Measurements from ENCODE around the gene DTX2.
"Not testable (repeated sequence)": the region's sequence is repeated elsewhere in the genome, so short reads cannot be mapped to it uniquely, and the experiment has no call there.

The DTX2 gene

GRCh38 chr7:76461464-76462101 lies at the start of gene DTX2:
TSS of gene DTX2 (plus strand) at chr7:76461709. CDS start at chr7:76480510, 18,801 bp downstream.
- not testable (repeated sequence) for DNase-seq

DNA sequence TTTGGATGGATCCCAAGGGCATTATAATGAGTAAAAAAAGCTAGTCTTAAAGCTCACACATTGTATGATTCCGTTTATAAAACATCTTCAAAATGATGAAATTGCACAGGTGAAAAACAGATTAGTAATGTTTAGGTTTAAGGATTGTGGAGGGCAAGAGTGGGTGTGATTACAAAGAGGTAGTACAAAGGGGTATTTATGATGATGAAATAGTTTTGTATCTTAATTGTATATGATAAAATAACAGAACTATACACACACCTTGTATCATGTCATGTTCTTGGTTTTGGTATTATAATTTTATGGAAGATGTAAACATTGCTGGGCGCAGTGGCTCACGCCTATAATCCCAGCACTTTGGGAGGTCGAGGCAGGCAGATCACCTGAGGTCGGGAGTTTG lies 49.3 kb upstream of the DTX2 start:
- no peak for DNase-seq

DNA sequence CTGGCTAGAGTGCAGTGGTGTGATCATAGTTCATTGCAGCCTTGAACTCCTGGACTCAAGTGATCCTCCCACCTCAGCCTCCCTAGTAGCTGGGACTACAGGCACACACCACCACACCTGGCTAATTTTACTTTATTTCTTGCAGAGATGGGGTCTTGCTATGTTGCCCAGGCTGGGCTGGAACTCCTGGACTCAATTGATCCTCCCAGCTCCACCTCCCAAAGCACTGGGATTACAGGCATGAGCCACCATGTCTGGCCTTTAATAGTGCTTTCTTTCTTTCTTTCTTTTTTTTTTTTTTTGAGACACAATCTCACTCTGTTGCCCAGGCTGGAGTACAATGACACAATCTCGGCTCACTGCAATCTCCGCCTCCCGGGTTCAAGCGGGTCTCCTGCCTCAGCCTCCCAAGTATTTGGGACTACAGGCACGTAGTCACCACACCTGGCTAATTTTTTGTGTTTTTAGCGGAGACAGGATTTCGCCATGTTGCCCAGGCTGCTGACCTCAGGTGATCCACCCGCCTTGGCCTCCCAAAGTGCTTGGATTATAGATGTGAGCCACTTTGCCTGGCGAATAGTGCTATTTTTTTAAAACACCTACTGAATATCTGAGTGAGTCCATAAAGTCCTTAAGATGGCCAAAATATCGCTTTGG lies 43.7 kb upstream of the DTX2 start:
- DNase-seq = not testable (repeated sequence)

- not testable (repeated sequence) for DNase-seq
These were observed 40.4 kb upstream of the DTX2 start for GRCh38 chr7:76421097-76421496.

GRCh38 chr7:76423666-76424412 lies 37.7 kb upstream of the DTX2 start:
- no peak for DNase-seq

- no peak for DNase-seq
These were observed 36.9 kb upstream of the DTX2 start, which contains the start of gene ZP3 for GRCh38 chr7:76424413-76425111. TSS of gene ZP3 (plus strand) at chr7:76424950. CDS start at chr7:76424965, 15 bp downstream.

GRCh38 chr7:76425156-76425555 lies 36.4 kb upstream of the DTX2 start:
- no peak for DNase-seq

GRCh38 chr7:76425558-76425957 lies 36.0 kb upstream of the DTX2 start:
- not testable (repeated sequence) for DNase-seq

DNA sequence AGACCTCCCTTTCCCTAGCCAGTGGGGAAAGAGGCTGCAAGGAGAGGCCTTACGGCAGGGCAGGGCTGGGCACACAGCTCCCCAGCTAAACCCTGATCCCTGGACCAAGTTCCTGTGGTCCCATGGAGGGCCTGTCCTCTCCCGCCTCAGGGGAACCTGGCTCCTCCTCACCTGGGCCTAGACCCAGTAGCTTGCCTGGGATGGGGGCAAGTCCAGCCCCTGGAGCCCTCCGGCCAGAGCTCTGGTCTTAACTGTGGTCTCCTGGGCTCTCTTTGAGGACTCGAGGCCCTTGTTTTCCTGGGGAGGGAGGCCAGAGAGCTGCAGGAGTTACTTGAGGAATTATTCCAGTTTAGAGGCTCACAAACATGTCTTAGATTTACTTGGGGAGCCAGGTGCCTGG lies 35.3 kb upstream of the DTX2 start:
- no peak for DNase-seq

DNA sequence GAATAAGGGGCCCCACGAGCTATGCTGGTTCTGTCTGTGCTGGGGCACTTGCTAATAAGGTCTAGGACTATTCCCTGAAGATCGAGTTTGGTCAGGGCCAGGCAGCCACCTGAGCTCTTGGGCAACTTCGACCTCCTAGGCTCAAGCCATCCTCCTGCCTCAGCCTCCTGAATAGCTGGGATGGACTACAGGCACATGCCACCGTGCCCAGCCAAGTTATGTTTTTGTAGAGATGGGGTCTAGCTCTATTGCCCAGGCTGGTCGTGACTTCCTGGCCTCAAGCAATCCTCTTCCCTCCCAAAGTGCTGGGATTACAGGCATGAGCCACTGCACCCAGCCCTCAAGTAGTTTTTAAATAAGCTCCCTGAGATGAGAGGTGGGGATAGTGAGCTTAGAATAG lies 33.9 kb upstream of the DTX2 start:
- DNase-seq = no peak

DNA sequence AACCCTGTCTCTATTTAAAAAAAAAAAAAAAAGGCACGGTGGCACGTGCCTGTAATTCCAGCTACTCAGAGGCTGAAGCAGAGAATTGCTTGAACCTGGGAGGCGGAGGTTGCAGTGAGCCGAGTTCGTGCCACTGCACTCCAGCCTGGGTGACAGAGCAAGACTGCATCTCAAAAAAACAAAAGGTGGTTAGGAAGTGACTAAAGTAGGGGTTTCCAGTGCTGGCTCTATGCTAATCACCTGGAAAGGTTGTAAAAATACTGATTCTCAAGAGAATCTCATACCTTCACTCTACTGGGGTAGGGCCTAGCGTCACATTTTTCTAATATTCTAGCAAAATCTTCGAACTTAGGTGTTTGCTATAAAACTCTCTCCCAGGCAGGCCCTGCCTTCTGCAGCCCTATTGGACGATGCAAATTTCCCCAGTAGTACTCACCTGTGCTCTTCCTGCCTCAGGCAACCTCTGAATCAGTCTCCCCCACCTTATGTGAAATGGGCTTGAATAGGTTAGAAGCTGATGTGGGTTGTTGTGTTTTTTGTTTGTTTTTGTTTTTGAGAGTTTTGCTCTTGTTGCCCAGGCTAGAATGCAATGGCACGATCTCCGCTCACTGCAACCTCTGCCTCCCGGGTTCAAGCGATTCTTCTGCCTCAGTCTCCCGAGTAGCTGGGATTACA lies 33.2 kb upstream of the DTX2 start:
- DNase-seq = no peak

DNA sequence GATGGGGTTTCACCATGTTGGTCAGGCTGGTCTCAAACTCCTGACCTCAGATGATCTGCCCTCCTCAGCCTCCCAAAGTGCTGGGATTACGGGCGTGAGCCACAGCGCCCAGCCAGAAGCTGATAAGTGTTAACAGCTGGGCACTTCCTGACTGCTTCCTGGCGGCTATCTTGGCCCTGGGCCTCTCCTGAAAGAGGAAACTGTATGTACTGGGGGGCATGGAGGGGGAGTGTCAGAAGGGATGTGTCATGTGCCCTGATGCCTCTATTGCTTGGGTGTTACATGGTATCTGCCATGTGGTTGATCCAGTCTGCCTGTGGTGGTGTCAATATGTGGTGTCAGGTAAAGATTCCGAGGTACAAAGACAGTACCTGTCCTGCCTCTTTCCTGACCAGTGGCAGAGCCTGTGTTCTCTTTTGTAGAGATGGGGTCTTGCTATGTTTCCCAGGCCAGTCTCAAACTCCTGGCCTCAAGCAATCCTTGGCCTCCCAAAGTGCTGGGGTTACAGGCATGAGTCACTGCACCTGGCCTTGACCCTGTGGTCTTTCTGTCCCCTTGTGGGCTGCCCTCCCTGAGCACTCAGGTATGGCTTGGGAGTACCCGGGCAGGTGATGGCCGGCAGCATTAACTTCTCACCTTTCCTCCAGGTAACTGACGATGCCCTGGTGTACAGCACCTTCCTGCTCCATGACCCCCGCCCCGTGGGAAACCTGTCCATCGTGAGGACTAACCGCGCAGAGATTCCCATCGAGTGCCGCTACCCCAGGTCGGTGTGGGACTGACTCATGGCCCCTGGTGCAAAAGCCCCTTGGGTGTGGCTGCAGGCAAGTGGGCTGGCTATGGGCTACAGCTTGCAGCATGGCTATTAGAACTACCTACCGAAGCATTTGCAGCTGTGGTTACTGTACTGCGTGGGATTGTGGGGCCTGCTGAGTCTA lies 32.4 kb upstream of the DTX2 start:
- DNase-seq = no peak

DNA sequence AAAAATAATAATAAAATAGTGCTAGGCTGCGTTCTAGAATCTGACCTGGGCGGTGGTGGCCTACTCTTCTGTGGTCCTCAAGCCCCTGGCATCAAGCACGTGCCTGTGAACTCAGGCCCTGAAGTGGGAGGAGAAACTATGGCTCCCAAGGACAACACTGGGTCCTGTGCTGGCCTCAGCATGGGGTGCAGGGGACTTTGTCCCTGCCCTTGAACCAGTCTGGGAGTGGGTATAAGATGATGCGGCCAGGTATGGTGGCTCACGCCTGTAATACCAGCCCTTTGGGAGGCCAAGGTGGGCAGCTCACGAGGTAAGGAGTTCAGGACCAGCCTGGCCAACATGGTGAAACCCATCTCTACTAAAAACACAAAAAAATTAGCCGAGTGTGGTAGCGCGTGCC lies 31.3 kb upstream of the DTX2 start:
- no peak for DNase-seq

GRCh38 chr7:76430836-76431235 lies 30.7 kb upstream of the DTX2 start:
- no peak for DNase-seq

DNA sequence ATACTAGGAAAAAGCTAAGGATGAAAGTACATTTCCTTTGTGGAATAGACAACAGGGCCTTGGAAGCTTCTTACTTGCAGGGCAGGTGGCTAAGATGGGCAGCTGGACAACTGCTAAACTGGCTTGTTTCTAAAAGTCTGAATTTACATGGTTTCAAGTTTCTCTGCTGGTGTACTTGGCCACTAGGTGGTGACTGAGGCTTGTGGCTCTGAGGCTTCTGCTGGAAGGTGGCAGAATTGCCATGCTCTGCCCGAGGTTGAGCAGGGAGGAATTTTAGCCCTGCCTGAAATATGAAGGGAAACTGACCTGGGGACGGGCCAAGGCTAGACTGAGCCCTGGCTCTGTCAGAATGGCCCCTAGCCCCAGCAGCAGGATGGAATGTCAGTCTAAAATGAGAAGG lies 23.6 kb upstream of the DTX2 start:
- not testable (repeated sequence) for DNase-seq

GRCh38 chr7:76439120-76439888 lies 22.2 kb upstream of the DTX2 start:
- not testable (repeated sequence) for DNase-seq

GRCh38 chr7:76440404-76440803 lies 21.1 kb upstream of the DTX2 start:
- not testable (repeated sequence) for DNase-seq

- DNase-seq = not testable (repeated sequence)
These were observed 19.7 kb upstream of the DTX2 start for GRCh38 chr7:76441792-76442191.

DNA sequence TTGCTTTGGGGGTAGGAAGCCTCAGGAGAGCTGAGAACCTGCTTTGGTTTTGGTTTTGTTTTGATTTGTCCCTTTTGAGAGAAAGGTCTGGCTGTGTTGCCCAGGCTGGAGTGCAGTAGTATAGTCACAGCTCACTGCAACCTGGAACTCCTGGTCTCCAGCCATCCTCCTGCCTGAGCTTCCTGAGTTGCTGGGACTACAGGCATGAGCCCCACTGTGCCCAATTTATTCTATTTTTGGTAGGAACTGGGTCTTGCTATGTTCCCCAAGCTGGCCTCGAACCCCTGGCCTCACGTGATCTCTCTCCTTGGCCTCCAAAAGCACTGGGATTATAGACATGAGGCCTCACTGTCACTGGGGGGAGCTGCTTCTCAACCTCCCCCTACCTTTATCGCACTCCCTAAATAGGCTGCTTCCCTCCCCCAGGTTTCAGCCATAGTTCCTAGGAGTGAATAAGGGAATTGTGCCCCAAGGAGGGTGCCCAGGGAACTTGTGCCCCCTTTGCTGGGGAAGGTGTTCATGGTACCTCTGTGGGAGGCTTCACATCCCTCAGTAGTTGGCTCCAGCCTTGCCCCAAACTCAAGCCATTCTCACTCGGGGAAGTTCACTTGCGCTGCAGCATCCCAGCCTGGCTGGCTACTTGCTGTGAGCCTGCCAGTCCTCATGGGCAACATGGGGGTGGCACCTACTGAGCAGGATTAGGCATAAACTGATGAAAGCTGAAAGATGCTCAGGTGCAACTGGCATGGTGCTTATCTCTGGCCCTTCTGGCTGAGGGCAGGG lies 18.7 kb upstream of the DTX2 start:
- not testable (repeated sequence) for DNase-seq

DNA sequence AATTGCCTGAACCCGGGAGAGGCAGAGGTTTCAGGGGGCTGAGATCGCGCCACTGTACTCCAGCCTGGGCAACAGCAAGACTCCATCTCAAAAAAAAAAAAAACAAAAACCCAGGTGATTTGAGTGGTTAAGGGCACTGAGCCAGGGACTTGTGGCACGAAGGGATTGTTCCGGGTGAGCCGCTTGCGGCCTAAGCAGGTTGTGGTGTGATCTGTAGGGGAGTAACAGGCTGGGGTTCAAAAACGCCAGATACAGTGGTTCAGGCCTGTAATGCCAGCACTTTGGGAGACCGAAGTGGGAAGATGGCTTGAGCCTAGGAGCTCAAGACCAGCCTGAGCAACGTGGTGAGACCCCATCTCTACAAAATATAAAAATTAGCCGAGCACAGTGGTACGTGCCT lies 17.7 kb upstream of the DTX2 start:
- DNase-seq = not testable (repeated sequence)
